Lower leg skin (tissue), 3 donors: ENCODE results near the gene LCE2A.
"Not testable (repeated sequence)": the region's sequence is repeated elsewhere in the genome, so short reads cannot be mapped to it uniquely, and the experiment has no call there.

Source experiments
- CTCF ChIP-seq, 3 donors: fragments of 450-650 bp; IDR thresholded peaks; one replicate each; pipeline ENCODE4 v1.5.1; 2016; ENCODE audit warnings: antibody characterized with exemption in 3 of 3, mild to moderate bottlenecking in 3 of 3, moderate library complexity in 2 of 3
- POLR2A ChIP-seq, 2 donors: fragments of 450-650 bp; IDR thresholded peaks; one replicate each; pipeline ENCODE4 v1.6.1; 2016 to 2017; ENCODE audit warnings: antibody characterized with exemption in 2 of 2, mild to moderate bottlenecking in 1 of 2, moderate library complexity in 1 of 2

- not testable (repeated sequence) for TF ChIP-seq CTCF, POLR2A (IDR thresholded peaks at IDR 0.05)
Measured at GRCh38 chr1:152685823-152686222, 12.3 kb upstream of the LCE2A start, which contains the start of gene LCE2B.
